Measurements from ENCODE around the gene MUC4. TPM values are rescaled to one million over a fixed set of nuclear protein-coding genes. Genes with fewer than 3 reads are reported as not detected.

Gene MUC4
- total and polyA plus RNA-seq, 10 of the 15 experiments (the other 5 are each of a cell fraction or from before 2014, with no cell fraction given), result 0.02 to 0.46 (median 0.27) TPM; not detected in 4

- intact Hi-C loops (cut with micrococcal nuclease; ENCODE audit: unreplicated experiment), result no loop called here
- no peaks in the 10 kb centered on the region for H3K79me2 ChIP-seq (ENCODE audit: control insufficient read depth, insufficient read depth, low read length)
- no peak for FAIRE-seq
- WGBS (ENCODE audit: insufficient coverage, insufficient replicate concordance, low lambda C conversion rate, missing lambda C conversion rate), result 43% methylated on average over 12 of the region's 12 CpGs
- no peak overlapping the region for H3K9ac ChIP-seq (ENCODE audit: control insufficient read depth, insufficient read depth, low read length)
- no peaks in the 10 kb centered on the region for H4K20me1 ChIP-seq (ENCODE audit: control insufficient read depth, insufficient read depth)
- no TSS peak for BruUV-seq (replicated peaks)
- no peak overlapping the region for H2AFZ ChIP-seq (ENCODE audit: control insufficient read depth, low read depth, low read length)
- H3K9me3 ChIP-seq (replicated peaks; ENCODE audit: control insufficient read depth, insufficient read depth, low read length), result no peaks in the 10 kb centered on the region
- H3K27me3 ChIP-seq (replicated peaks in 1 of 2; ENCODE audit: control insufficient read depth in 2 of 2, insufficient read depth in 2 of 2, low read length in 1 of 2), result no peaks in the 10 kb centered on the region
- SMC1A ChIA-PET (ENCODE audit: uncharacterized antibody, unreplicated experiment), result no interaction called here
- no peaks in the 10 kb centered on the region for H3K4me1 ChIP-seq (ENCODE audit: control insufficient read depth, insufficient read depth, low read length)
- CTCF ChIA-PET, result no interaction called here
- RAD21 ChIA-PET (ENCODE audit: unreplicated experiment), result no interaction called here
- TF ChIP-seq HDAC2 (IDR thresholded peaks at IDR 0.05) (no peak), BHLHE40 (IDR thresholded peaks at IDR 0.05; ENCODE audit: borderline replicate concordance in 1 of 2, low read depth in 2 of 2, low read length in 1 of 2) (no peak), ZBED1 (IDR thresholded peaks at IDR 0.05; ENCODE audit: borderline replicate concordance) (no peak), ESRRA (IDR thresholded peaks at IDR 0.05; ENCODE audit: low read length) (no peak)
- TF ChIP-seq, protein P1, sequence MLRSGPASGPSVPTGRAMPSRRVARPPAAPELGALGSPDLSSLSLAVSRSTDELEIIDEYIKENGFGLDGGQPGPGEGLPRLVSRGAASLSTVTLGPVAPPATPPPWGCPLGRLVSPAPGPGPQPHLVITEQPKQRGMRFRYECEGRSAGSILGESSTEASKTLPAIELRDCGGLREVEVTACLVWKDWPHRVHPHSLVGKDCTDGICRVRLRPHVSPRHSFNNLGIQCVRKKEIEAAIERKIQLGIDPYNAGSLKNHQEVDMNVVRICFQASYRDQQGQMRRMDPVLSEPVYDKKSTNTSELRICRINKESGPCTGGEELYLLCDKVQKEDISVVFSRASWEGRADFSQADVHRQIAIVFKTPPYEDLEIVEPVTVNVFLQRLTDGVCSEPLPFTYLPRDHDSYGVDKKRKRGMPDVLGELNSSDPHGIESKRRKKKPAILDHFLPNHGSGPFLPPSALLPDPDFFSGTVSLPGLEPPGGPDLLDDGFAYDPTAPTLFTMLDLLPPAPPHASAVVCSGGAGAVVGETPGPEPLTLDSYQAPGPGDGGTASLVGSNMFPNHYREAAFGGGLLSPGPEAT (IDR thresholded peaks at IDR 0.05; ENCODE audit: low read depth), result no peak
- ATAC-seq, result no peak
- no peaks in the 10 kb centered on the region for H3K36me3 ChIP-seq (ENCODE audit: control insufficient read depth in 2 of 2, insufficient read depth in 2 of 2, low read length in 1 of 2)
- POLR2A ChIA-PET, result no interaction called here
- no peak overlapping the region for H3K27ac ChIP-seq (ENCODE audit: control insufficient read depth, insufficient read depth)
- no peak for DNase-seq (ENCODE audit: low read depth, low spot score)
- H3K4me3 ChIP-seq, result no peak overlapping the region
- in situ Hi-C loops (cut with MboI), result no loop called here
- no peak overlapping the region for H3K4me2 ChIP-seq (ENCODE audit: control insufficient read depth, insufficient read depth)
These were observed 78.8 kb downstream of the MUC4 start for GRCh38 chr3:195732940-195733339.

GRCh38 chr3:195731356-195731905 is 80.3 kb downstream of the MUC4 start:
- CTCF ChIA-PET, result no interaction called here
- in situ Hi-C loops (cut with MboI), result no loop called here
- Histone ChIP-seq H3K27ac (ENCODE audit: control insufficient read depth, insufficient read depth) (no peak overlapping the region), H3K4me3 (no peak overlapping the region), H3K4me2 (ENCODE audit: control insufficient read depth, insufficient read depth) (no peak overlapping the region), H3K9me3 (replicated peaks; ENCODE audit: control insufficient read depth, insufficient read depth, low read length) (no peaks in the 10 kb centered on the region), H2AFZ (ENCODE audit: control insufficient read depth, low read depth, low read length) (no peak overlapping the region), H3K9ac (ENCODE audit: control insufficient read depth, insufficient read depth, low read length) (no peak overlapping the region), H3K4me1 (ENCODE audit: control insufficient read depth, insufficient read depth, low read length) (no peaks in the 10 kb centered on the region), H3K36me3 (ENCODE audit: control insufficient read depth in 2 of 2, insufficient read depth in 2 of 2, low read length in 1 of 2) (no peaks in the 10 kb centered on the region), H3K27me3 (replicated peaks in 1 of 2; ENCODE audit: control insufficient read depth in 2 of 2, insufficient read depth in 2 of 2, low read length in 1 of 2) (no peaks in the 10 kb centered on the region), H4K20me1 (ENCODE audit: control insufficient read depth, insufficient read depth) (no peaks in the 10 kb centered on the region), H3K79me2 (ENCODE audit: control insufficient read depth, insufficient read depth, low read length) (no peaks in the 10 kb centered on the region)
- ATAC-seq (no peak), FAIRE-seq (no peak), DNase-seq (ENCODE audit: low read depth, low spot score) (no peak)
- SMC1A ChIA-PET (ENCODE audit: uncharacterized antibody, unreplicated experiment), result no interaction called here
- RAD21 ChIA-PET (ENCODE audit: unreplicated experiment), result no interaction called here
- POLR2A ChIA-PET, result no interaction called here
- intact Hi-C loops (cut with micrococcal nuclease; ENCODE audit: unreplicated experiment), result no loop called here
- 47% methylated on average over 11 of the region's 11 CpGs for WGBS (ENCODE audit: insufficient coverage, insufficient replicate concordance, low lambda C conversion rate, missing lambda C conversion rate)
- no TSS peak for BruUV-seq (replicated peaks)
- TF ChIP-seq, protein P2, sequence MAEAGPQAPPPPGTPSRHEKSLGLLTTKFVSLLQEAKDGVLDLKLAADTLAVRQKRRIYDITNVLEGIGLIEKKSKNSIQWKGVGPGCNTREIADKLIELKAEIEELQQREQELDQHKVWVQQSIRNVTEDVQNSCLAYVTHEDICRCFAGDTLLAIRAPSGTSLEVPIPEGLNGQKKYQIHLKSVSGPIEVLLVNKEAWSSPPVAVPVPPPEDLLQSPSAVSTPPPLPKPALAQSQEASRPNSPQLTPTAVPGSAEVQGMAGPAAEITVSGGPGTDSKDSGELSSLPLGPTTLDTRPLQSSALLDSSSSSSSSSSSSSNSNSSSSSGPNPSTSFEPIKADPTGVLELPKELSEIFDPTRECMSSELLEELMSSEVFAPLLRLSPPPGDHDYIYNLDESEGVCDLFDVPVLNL (IDR thresholded peaks at IDR 0.05; ENCODE audit: low read depth, low read length), result no peak
- TF ChIP-seq CBX5 (IDR thresholded peaks at IDR 0.05; ENCODE audit: low read depth) (no peak), NR2F1 (conservative IDR thresholded peaks at IDR 0.05) (no peak), ZBTB40 (IDR thresholded peaks at IDR 0.05; ENCODE audit: borderline replicate concordance) (no peak), SREBF1 (IDR thresholded peaks at IDR 0.05; ENCODE audit: low read length) (no peak), SIX5 (IDR thresholded peaks at IDR 0.05; ENCODE audit: low read depth, low read length, severe bottlenecking) (no peak), IKZF1 (conservative IDR thresholded peaks at IDR 0.05) (no peak)

Measured in GM12878 (cell line).